ENCODE data around the gene AFP. TPM values are rescaled to one million over a fixed set of nuclear protein-coding genes. Genes with fewer than 3 reads are reported as not detected.

AFP gene
- total and polyA plus RNA-seq, 2 of the 8 experiments (the other 6 are each of a cell fraction or from before 2014, with no cell fraction given) = 6.1 to 10.4 TPM

DNA sequence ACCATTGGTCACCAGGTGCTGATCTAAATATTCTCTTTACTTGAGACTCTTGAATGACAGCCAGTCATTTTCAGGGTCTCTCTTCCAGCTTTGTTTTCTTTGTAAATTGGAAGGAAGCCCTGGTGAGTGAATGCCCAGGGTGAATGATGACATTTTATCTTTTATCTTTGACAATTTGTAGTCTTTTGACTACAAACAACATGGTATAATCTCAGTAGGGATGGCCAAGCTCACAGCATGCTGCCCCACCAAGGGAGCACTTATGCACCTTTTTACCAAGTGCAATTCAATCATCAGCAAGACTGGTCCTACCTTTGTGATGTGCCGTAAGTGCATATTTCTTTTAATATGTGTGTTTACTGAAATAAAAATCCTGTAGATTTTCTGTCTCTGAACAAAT, 51.2 kb downstream of the AFP start (continued):
- TF ChIP-seq, protein P1, sequence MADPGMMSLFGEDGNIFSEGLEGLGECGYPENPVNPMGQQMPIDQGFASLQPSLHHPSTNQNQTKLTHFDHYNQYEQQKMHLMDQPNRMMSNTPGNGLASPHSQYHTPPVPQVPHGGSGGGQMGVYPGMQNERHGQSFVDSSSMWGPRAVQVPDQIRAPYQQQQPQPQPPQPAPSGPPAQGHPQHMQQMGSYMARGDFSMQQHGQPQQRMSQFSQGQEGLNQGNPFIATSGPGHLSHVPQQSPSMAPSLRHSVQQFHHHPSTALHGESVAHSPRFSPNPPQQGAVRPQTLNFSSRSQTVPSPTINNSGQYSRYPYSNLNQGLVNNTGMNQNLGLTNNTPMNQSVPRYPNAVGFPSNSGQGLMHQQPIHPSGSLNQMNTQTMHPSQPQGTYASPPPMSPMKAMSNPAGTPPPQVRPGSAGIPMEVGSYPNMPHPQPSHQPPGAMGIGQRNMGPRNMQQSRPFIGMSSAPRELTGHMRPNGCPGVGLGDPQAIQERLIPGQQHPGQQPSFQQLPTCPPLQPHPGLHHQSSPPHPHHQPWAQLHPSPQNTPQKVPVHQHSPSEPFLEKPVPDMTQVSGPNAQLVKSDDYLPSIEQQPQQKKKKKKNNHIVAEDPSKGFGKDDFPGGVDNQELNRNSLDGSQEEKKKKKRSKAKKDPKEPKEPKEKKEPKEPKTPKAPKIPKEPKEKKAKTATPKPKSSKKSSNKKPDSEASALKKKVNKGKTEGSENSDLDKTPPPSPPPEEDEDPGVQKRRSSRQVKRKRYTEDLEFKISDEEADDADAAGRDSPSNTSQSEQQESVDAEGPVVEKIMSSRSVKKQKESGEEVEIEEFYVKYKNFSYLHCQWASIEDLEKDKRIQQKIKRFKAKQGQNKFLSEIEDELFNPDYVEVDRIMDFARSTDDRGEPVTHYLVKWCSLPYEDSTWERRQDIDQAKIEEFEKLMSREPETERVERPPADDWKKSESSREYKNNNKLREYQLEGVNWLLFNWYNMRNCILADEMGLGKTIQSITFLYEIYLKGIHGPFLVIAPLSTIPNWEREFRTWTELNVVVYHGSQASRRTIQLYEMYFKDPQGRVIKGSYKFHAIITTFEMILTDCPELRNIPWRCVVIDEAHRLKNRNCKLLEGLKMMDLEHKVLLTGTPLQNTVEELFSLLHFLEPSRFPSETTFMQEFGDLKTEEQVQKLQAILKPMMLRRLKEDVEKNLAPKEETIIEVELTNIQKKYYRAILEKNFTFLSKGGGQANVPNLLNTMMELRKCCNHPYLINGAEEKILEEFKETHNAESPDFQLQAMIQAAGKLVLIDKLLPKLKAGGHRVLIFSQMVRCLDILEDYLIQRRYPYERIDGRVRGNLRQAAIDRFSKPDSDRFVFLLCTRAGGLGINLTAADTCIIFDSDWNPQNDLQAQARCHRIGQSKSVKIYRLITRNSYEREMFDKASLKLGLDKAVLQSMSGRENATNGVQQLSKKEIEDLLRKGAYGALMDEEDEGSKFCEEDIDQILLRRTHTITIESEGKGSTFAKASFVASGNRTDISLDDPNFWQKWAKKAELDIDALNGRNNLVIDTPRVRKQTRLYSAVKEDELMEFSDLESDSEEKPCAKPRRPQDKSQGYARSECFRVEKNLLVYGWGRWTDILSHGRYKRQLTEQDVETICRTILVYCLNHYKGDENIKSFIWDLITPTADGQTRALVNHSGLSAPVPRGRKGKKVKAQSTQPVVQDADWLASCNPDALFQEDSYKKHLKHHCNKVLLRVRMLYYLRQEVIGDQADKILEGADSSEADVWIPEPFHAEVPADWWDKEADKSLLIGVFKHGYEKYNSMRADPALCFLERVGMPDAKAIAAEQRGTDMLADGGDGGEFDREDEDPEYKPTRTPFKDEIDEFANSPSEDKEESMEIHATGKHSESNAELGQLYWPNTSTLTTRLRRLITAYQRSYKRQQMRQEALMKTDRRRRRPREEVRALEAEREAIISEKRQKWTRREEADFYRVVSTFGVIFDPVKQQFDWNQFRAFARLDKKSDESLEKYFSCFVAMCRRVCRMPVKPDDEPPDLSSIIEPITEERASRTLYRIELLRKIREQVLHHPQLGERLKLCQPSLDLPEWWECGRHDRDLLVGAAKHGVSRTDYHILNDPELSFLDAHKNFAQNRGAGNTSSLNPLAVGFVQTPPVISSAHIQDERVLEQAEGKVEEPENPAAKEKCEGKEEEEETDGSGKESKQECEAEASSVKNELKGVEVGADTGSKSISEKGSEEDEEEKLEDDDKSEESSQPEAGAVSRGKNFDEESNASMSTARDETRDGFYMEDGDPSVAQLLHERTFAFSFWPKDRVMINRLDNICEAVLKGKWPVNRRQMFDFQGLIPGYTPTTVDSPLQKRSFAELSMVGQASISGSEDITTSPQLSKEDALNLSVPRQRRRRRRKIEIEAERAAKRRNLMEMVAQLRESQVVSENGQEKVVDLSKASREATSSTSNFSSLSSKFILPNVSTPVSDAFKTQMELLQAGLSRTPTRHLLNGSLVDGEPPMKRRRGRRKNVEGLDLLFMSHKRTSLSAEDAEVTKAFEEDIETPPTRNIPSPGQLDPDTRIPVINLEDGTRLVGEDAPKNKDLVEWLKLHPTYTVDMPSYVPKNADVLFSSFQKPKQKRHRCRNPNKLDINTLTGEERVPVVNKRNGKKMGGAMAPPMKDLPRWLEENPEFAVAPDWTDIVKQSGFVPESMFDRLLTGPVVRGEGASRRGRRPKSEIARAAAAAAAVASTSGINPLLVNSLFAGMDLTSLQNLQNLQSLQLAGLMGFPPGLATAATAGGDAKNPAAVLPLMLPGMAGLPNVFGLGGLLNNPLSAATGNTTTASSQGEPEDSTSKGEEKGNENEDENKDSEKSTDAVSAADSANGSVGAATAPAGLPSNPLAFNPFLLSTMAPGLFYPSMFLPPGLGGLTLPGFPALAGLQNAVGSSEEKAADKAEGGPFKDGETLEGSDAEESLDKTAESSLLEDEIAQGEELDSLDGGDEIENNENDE (IDR thresholded peaks at IDR 0.05; ENCODE audit: insufficient replicate concordance, low read length) = no peak
- no peak for TF ChIP-seq CHD1 (IDR thresholded peaks at IDR 0.05; ENCODE audit: low read depth, low read length)
- TF ChIP-seq SP4 (IDR thresholded peaks at IDR 0.05; ENCODE audit: low read length) = no peak
- no peak for TF ChIP-seq CTCF (IDR thresholded peaks at IDR 0.05; ENCODE audit: control extremely low read depth in 1 of 3, insufficient read depth in 1 of 3, low read depth in 1 of 3, low read length in 3 of 3)
- no peak for TF ChIP-seq KDM1A (IDR thresholded peaks at IDR 0.05; ENCODE audit: borderline replicate concordance, low read length)
- no peak for TF ChIP-seq SRF (IDR thresholded peaks at IDR 0.05; ENCODE audit: low read depth, low read length)
- no peak for TF ChIP-seq POU5F1 (IDR thresholded peaks at IDR 0.05; ENCODE audit: low read depth, low read length)
- TF ChIP-seq, protein P2, sequence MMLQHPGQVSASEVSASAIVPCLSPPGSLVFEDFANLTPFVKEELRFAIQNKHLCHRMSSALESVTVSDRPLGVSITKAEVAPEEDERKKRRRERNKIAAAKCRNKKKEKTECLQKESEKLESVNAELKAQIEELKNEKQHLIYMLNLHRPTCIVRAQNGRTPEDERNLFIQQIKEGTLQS (IDR thresholded peaks at IDR 0.05; ENCODE audit: insufficient read depth, low read depth, low read length) = no peak
